Measurements from ENCODE around the gene COPG1. TPM values are rescaled to one million over a fixed set of nuclear protein-coding genes. Genes with fewer than 3 reads are reported as not detected.

COPG1 gene
- total RNA-seq, 1 experiment from 2014 or later, result 132 TPM

DNA sequence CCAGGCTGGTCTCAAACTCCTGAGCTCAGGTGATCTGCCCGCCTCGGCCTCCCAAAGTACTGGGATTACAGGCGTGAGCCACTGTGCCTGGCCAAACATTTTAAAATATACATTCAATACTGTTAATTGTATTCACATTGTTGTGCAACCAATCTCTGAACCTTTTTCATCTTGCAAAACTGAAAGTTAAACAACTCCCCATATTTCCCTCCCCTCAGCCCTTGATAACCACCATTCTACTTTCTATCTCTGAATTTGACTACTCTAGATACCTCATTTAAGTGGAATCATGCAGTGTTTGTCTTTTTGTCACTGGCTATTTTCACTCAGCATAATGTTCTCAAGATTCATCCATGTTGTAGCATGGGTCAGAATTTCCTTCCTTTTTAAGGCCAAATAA is 59.2 kb downstream of the COPG1 start (continued):
- TF ChIP-seq E2F1 (CRISPR knock-in tag; IDR thresholded peaks at IDR 0.05) (no peak), AR (CRISPR knock-in tag; IDR thresholded peaks at IDR 0.05) (no peak), ZNF138 (CRISPR knock-in tag; conservative IDR thresholded peaks at IDR 0.05) (no peak), ZNF396 (CRISPR knock-in tag; IDR thresholded peaks at IDR 0.05; ENCODE audit: borderline replicate concordance) (no peak)
- TF ChIP-seq, protein P1, sequence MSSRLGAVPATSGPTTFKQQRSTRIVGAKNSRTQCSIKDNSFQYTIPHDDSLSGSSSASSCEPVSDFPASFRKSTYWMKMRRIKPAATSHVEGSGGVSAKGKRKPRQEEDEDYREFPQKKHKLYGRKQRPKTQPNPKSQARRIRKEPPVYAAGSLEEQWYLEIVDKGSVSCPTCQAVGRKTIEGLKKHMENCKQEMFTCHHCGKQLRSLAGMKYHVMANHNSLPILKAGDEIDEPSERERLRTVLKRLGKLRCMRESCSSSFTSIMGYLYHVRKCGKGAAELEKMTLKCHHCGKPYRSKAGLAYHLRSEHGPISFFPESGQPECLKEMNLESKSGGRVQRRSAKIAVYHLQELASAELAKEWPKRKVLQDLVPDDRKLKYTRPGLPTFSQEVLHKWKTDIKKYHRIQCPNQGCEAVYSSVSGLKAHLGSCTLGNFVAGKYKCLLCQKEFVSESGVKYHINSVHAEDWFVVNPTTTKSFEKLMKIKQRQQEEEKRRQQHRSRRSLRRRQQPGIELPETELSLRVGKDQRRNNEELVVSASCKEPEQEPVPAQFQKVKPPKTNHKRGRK (CRISPR knock-in tag; IDR thresholded peaks at IDR 0.05; ENCODE audit: borderline replicate concordance), result no peak

DNA sequence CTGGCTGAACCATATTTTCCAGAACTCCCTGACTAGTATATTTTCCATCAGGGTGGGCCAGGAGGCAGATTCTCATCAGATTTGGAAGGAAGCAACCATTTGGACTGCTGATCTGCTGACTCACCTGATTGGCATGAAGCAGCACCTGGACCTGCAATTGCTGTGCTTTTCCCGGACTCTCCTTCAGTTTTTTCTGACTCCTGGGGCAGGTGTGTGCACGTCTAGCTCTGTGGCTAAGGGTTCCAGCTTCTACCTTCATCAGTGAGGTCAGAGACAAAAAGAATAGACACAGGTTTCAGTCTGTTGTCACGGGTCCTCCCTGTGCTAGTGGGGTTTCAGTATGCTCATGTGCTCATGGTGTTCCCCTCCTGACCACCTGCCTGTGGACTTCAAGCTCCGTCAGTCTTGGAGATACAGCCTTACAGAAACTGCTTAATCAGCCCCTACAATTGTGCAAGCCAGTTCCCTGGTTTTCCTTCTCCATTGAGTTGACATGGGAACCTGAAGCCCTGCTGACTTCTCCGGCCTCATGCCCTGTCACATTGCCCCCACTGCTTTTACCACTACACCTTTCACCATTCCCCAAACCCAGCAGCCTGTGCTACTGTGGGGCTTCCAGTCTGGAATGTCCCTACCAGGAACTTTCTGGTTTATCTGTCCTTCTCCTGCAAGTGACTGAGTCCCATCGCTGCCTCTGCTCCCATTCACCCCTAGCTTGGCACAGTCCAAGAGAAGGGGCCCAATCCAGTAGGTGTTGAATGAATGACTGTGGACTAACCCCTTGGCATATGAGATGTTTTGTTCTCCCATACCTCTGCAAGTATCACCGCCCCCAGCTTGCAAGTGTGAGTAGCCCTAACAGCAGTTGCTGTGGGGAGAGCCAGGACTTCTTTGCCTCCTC is 61.0 kb downstream of the COPG1 start:
- DNase-seq (ENCODE audit: low spot score) (no peak), ATAC-seq (no peak)
- Mint-ChIP-seq H3K4me1 (peaks cover 23% of the 10 kb centered on the region), H3K36me3 (no peaks in the 10 kb centered on the region), H3K9me3 (no peaks in the 10 kb centered on the region), H3K4me3 (no peak overlapping the region), H3K27ac (peak overlapping the region; percentile 47), H3K27me3 (ENCODE audit: low read depth) (no peaks in the 10 kb centered on the region; the same call in 1 of the 2 replicates)
- ChIA-PET POLR2A (no interaction called here), CTCF (no interaction called here)
- TF ChIP-seq ZNF281 (CRISPR knock-in tag; IDR thresholded peaks at IDR 0.05), result no peak
- TF ChIP-seq E2F1 (CRISPR knock-in tag; IDR thresholded peaks at IDR 0.05), result no peak
- TF ChIP-seq NFATC4 (CRISPR knock-in tag; IDR thresholded peaks at IDR 0.05), result no peak
- no peak for TF ChIP-seq CTCF (IDR thresholded peaks at IDR 0.05)
- no peak for TF ChIP-seq TEAD1 (CRISPR knock-in tag; IDR thresholded peaks at IDR 0.05)
- TF ChIP-seq, protein P2, sequence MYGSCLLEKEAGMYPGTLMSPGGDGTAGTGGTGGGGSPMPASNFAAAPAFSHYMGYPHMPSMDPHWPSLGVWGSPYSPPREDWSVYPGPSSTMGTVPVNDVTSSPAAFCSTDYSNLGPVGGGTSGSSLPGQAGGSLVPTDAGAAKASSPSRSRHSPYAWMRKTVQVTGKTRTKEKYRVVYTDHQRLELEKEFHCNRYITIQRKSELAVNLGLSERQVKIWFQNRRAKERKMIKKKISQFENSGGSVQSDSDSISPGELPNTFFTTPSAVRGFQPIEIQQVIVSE (CRISPR knock-in tag; IDR thresholded peaks at IDR 0.05; ENCODE audit: borderline replicate concordance), result no peak
- no peak for TF ChIP-seq ETV6 (CRISPR knock-in tag; IDR thresholded peaks at IDR 0.05)
- TF ChIP-seq, protein P3, sequence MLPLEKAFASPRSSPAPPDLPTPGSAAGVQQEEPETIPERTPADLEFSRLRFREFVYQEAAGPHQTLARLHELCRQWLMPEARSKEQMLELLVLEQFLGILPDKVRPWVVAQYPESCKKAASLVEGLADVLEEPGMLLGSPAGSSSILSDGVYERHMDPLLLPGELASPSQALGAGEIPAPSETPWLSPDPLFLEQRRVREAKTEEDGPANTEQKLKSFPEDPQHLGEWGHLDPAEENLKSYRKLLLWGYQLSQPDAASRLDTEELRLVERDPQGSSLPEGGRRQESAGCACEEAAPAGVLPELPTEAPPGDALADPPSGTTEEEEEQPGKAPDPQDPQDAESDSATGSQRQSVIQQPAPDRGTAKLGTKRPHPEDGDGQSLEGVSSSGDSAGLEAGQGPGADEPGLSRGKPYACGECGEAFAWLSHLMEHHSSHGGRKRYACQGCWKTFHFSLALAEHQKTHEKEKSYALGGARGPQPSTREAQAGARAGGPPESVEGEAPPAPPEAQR (CRISPR knock-in tag; IDR thresholded peaks at IDR 0.05), result no peak
- TF ChIP-seq, protein P4, sequence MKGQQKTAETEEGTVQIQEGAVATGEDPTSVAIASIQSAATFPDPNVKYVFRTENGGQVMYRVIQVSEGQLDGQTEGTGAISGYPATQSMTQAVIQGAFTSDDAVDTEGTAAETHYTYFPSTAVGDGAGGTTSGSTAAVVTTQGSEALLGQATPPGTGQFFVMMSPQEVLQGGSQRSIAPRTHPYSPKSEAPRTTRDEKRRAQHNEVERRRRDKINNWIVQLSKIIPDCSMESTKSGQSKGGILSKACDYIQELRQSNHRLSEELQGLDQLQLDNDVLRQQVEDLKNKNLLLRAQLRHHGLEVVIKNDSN (CRISPR knock-in tag; IDR thresholded peaks at IDR 0.05), result no peak
- no peak for TF ChIP-seq ZNF138 (CRISPR knock-in tag; conservative IDR thresholded peaks at IDR 0.05)
- TF ChIP-seq, protein P5, sequence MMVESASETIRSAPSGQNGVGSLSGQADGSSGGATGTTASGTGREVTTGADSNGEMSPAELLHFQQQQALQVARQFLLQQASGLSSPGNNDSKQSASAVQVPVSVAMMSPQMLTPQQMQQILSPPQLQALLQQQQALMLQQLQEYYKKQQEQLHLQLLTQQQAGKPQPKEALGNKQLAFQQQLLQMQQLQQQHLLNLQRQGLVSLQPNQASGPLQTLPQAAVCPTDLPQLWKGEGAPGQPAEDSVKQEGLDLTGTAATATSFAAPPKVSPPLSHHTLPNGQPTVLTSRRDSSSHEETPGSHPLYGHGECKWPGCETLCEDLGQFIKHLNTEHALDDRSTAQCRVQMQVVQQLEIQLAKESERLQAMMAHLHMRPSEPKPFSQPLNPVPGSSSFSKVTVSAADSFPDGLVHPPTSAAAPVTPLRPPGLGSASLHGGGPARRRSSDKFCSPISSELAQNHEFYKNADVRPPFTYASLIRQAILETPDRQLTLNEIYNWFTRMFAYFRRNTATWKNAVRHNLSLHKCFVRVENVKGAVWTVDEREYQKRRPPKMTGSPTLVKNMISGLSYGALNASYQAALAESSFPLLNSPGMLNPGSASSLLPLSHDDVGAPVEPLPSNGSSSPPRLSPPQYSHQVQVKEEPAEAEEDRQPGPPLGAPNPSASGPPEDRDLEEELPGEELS (CRISPR knock-in tag; IDR thresholded peaks at IDR 0.05), result no peak
